Urothelium cell line (cell line): Measurements from ENCODE around the gene TIPARP.
"Not testable (repeated sequence)": the region's sequence is repeated elsewhere in the genome, so short reads cannot be mapped to it uniquely, and the experiment has no call there.

ENCODE experiments used
- DNase-seq: peaks from one replicate; pipeline ENCODE4 v3.0.0; 2011; ENCODE audit warnings: low spot score, mixed read lengths
- FAIRE-seq: peaks from 2 replicates; lab custom pipeline; 2011; peaks lifted over from hg19 to GRCh38; lab: Jason Lieb, UNC

TIPARP gene

DNA sequence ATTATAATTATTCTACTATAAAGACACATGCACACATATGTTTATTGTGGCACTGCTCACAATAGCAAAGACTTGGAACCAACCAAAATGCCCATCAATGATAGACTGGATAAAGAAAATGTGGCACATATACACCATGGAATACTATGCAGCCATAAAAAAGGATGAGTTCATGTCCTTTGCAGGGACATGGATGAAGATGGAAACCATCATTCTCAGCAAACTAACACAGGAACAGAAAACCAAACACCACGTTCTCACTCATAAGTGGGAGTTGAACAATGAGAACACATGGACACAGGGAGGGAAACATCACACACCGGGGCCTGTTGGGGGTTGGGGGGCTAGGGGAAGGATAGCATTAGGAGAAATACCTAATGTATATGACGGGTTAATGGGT lies 62.7 kb downstream of the TIPARP start:
- not testable (repeated sequence) for FAIRE-seq, DNase-seq

DNA sequence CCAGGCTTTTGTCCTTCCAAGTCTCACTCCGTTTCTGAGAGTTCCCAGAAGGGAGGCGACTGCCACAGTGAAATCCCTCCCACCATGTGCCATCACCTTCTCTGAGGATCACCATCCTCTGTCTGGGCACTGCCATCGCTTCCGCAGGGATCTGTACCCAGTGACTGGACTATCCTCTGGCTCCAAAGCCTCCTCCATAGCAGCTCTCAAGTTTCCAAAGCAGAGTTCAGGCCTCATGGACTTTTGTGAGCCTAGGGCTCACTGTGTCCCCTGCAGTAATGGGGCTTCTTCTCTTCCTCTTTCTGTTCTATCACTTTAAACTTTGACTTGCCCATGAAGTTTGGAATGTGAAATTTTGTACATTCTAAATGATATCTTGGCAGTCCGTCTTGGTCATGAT lies 63.9 kb downstream of the TIPARP start:
- no peak for DNase-seq
- FAIRE-seq = no peak

DNA sequence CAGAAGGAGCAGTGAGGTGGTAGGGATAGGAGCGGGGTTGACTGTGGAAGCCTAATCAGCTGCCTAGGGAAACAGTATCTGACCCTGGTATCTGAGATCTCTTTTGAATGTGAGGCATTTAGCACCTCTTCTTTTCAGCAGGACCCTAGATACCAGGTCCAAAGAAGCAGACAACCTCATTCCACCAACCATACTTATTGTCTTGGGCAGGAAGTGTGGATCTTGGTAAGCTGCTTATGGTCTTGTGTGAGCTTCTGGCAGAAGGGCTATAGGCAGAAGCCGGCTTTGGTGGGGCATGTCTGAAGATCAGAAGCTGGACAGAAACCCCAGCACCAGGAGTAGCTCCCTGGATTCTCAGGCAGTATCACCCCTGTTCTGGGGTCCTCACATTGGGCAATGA lies 65.6 kb downstream of the TIPARP start:
- no peak for FAIRE-seq
- DNase-seq = no peak

DNA sequence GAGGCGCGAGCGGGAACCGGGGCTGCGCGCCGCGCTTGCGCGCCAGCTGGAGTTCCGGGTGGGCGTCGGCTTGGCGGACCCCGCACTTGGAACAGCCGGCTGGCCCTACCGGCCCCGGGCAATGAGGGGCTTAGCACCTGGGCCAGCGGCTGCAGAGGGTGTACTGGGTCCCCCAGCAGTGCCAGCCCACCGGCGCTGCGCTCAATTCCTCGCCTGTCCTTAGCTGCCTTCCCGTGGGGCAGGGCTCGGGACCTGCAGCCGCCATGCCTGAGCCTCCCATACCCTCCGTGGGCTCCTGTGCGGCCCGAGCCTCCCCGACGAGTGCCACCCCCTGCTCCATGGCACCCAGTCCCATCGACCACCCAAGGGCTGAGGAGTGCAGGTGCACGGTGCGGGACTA lies 66.2 kb downstream of the TIPARP start:
- not testable (repeated sequence) for DNase-seq, FAIRE-seq

- FAIRE-seq = no peak
- DNase-seq = no peak
These were observed 67.5 kb downstream of the TIPARP start for GRCh38 chr3:156741935-156742334.

GRCh38 chr3:156742401-156742800 lies 68.0 kb downstream of the TIPARP start:
- FAIRE-seq (no peak), DNase-seq (no peak)

DNA sequence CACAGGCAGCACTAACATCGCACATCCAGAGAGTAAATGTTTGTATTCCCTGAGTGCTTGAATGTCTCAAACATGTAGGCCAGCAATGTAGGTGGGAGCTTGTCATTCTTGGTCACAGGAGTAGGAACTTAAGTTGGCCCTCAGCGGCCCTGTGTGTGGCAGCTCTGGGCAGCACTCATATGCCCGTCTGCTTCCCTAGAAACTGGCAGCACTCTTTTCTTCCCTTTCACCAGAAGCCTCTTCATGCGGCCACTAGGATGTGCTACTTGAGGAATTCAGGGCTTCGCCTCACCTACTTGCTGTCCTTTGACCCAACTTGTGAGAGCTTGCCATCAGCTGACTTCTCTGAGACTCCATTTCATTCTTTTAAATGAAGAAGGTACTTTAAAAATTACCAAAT lies 69.5 kb downstream of the TIPARP start:
- DNase-seq = no peak
- FAIRE-seq = no peak

DNA sequence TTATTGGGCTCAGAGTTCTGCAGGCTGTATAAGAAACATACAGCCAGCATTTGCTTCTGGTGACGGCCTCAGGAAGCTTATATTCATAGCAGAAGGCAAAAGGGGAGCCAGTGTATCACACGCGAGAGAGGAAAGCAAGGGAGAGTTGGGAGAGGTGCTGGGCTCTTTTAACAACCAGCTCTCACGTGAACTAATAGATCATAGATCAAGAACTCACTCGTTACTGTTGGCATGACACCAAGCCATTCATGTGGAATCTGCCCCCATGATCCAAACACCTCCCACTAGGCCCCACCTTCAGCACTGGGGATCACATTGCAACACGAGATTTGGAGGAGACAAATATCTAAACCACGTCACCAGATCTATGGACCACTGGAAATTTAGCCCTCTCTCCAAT lies 70.2 kb downstream of the TIPARP start:
- DNase-seq = no peak
- no peak for FAIRE-seq

DNA sequence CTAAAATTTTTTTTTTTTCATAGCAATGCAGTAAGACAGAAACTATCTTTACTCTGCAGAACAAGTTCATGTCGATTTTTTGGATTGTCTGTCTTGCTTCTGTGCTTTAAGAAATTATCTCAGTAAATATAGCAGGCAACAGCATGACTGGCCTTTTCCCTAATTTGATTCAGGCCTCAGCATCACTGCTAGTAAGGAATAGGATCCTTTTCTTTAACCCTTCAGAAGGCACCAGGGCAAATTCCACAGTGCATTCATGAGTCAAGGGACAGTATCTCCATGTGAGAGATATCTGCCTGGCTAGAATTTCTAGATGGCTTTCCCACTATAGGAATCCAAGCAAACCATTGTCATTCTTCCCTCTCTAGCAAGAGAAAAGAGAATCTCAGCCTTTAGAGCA lies 71.4 kb downstream of the TIPARP start:
- DNase-seq = no peak
- FAIRE-seq = no peak

DNA sequence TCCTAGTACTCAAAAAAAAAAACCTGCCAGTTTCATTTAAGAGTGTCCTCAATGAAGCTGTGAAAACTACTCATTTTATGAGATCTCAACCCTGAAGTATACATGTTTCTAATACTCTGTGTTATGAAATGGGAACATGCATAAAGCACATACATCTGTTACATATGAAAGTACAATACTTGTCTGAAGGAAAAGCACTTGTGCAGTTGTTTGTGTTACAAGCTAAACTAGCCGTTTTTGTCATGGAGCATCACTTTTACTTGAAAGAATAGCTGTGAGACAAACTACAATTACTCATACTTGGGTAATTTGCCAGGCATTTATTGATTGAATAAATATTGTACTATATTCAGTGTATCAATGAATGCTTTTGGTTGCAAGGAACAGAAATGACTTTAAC lies 72.7 kb downstream of the TIPARP start:
- FAIRE-seq = no peak
- no peak for DNase-seq

DNA sequence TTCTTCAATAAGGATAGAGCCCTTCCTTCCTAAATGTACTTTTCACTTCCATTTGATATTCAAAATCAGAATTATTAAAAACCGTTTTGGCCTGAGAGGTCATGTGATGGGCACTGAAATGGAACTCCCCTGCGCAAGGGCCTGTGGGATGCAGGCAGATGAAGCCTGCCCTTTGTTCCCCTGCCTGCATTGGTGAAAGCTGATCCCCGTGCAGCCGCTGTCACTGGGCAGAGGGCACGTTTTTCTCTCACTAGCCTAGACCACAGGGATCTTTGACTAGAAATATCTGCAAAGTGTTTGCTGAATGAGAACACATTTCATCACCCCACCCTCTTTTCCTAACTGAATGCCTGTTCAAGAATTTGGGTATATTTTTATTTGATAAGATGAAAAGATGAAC lies 74.9 kb downstream of the TIPARP start:
- FAIRE-seq (no peak), DNase-seq (no peak)

DNA sequence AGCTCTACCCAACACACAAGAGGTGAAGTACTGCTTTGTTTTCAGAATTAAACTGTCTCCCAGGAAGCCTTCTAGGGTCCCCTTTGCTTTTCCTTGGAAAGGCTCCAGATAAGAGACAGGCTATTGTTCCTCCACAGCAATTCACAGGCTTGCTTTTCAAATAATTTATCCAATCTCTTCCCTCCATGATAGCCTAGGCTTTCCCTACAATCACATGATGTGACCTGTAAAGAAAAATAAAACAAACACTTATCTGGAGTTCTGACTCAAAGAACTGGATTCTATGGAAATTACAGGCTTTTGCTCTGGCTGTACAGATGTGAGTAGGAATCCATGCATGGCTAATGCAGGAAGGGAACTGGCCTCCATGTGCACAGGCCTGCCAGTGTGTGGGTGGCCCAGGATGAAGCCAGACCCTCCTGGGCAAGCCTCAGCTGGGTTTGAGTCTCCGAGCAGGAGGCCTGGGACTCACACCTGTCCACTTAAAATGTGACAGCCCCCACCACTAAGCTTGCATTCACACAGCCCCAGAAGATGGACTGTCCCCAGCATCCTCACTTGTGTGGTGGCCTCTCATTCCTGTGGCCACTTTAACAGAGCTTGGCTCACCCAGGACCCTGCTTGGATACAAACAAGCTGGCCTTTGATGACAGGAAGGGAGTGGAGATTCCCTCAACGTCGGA lies 75.9 kb downstream of the TIPARP start:
- DNase-seq (no peak), FAIRE-seq (no peak)

DNA sequence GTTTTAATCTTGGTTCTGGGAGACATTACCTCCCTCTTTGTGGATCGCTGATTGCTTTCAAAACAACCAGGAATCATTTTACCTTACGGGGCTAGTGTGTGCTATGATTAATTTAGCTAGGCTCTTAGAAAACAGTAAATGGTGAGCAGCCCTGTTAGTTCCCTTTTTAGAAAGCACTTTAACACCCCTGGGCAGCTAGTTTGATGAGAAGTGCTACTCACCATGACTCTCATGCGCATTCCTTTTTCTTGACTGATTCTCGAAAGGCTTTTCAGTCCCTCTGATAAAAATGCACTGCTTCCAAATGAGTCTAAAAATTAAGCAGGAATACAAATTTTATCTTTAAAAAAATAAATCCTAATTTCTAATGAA lies 76.5 kb downstream of the TIPARP start:
- FAIRE-seq (no peak), DNase-seq (no peak)

GRCh38 chr3:156751461-156752025 lies 77.2 kb downstream of the TIPARP start:
- no peak for FAIRE-seq
- DNase-seq = no peak
